IPS-18c (cell line): ENCODE data around the gene NPAS3.

ENCODE experiments used
- H3K4me3 ChIP-seq: 2 replicates; pipeline ENCODE4 v1.7.0; 2013; ENCODE audit warnings: low read depth, mild to moderate bottlenecking, low read length, moderate library complexity; ENCODE audit not compliant: insufficient read depth
- H3K9me3 ChIP-seq: one replicate; pipeline ENCODE4 v1.6.1; 2013; ENCODE audit warnings: mild to moderate bottlenecking, low read length, moderate library complexity; ENCODE audit not compliant: control insufficient read depth, insufficient read depth

Gene NPAS3

DNA sequence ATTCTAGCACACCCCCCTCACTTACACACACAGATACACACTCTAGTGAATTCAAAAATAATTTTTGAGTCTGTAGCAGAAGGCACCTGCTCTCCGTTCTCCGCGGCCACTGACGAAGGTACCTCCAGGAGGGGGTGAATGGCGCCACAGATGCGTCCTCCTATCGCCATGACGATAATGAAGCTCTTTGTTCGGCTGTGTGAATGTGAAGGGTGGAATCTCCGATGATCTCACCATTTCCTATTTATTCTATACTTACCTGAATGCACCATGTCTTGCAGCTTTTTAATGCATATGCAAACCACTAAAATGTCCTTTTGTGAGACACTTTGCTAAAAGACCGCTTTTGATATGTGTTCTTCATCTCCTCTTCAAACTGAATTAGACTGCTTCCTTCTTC lies 849.5 kb downstream of the NPAS3 start:
- H3K9me3 ChIP-seq = peaks cover 2% of the 10 kb centered on the region

DNA sequence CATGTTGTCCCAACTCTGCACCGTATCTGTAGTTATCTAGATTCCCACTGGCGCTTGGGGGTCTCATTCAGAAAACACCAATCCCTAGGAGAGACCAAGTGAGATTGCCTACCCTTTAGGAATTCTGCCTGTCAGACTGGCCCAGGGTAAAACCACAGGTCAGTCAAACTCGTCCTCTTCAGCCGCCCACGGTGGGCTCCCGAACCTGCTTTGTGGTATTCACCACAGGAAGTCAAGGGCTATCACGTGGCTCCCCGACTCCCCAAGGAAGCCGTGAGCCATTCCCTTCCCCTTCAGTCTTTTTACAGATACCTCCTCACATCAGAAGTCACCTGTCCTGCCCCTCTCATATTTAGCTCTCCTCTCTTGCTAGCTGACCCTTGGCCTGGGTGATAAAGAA lies 852.3 kb downstream of the NPAS3 start:
- Histone ChIP-seq H3K9me3 (no peaks in the 10 kb centered on the region), H3K4me3 (no peak overlapping the region)

More for the DNA sequence above, 849.5 kb downstream of the NPAS3 start:
- no peak overlapping the region for H3K4me3 ChIP-seq

DNA sequence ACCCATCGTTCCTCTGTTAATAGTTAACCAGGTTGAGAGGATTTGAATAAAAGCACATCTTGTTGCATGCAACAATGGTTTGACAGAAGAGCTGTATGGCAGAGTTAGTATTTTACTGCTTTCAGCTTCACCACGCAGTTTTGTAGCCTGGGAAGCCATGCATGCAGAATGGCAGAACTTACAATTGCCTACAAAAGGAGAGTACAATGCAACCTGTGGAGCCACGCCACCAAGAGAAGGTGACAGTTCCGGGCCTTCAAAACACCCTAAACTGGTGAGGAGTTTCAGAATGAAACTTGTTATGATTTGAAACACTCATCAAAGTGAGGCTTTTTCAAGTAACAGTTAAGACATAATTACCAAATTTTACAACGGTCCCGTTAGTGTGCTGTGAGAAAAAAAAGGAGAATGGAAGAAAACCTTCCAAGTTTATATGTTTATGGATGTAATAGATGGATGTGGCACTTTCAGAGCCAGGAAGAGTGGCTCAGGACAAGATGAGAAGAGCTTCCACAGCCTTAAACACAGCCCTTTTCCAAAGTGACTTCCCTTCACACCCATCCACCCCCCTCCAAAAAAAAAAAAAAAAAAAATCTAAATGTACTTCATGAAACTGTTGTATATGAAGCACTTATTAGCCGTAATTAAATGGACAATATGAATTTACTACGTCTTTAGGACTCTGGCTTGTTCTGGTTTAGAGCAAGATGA lies 853.5 kb downstream of the NPAS3 start:
- H3K4me3 ChIP-seq = no peak overlapping the region
- H3K9me3 ChIP-seq = no peaks in the 10 kb centered on the region

DNA sequence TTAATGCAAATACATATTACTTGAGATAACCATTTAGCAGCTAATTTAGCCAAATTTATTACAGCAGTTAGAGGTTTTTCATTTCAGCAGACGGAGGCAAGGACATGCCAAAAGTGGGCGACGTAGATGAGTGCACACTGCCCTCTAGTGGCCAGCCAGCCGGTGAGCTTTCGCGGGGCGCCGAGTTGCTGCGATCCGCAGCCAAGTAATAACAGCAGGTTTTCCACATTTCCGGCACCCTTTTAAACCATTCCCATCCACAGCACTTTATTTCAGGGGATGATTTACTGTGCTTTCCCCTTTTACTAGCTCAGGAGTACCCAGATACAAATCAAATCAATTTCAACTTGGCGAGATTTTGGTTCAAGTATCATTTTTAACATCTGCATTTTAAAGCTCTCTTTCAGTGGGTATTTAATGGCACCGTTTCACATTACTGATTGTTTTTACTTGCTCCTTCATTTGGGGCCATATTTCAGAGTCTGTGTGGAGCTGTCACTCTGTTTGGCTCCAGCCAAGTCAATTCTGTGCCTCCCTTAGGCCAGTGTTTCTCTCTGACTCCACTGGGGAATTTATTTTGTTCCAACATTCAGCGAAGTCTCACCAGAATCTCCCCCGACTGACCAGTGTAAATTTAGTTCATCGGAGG lies 854.2 kb downstream of the NPAS3 start:
- Histone ChIP-seq H3K9me3 (no peaks in the 10 kb centered on the region), H3K4me3 (no peak overlapping the region)

DNA sequence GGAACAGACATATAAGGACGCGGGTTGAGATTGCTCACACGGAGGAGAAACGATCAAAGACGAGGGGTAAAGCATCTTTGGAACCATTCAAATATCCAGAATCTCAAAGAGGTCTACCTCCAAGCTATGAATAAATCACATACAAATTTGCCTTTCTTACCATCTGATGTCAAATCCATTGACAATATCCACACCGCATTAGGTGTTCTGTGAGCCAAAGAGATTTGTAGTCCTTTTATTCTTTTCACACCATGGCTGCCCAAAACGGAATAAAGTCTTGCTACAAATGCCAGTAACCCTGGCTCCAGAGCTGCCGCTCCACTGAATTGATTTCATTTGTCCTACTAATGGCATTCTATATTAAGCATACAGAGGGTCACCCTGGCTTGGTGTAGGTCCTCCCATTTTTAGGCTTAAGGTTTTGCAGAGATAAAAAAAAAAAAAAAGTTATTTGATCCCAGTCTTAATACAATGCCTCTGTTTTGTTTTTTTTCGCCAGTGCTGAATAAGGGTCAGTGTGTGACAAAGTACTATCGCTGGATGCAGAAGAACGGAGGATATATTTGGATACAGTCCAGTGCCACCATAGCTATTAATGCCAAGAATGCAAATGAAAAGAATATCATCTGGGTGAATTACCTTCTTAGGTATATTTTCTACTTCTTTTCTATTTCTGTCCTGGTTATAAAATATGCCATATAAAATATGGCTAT lies 854.9 kb downstream of the NPAS3 start:
- no peaks in the 10 kb centered on the region for H3K9me3 ChIP-seq
- H3K4me3 ChIP-seq = no peak overlapping the region

GRCh38 chr14:33794791-33795305 lies 856.2 kb downstream of the NPAS3 start:
- H3K4me3 ChIP-seq = no peak overlapping the region
- no peaks in the 10 kb centered on the region for H3K9me3 ChIP-seq

DNA sequence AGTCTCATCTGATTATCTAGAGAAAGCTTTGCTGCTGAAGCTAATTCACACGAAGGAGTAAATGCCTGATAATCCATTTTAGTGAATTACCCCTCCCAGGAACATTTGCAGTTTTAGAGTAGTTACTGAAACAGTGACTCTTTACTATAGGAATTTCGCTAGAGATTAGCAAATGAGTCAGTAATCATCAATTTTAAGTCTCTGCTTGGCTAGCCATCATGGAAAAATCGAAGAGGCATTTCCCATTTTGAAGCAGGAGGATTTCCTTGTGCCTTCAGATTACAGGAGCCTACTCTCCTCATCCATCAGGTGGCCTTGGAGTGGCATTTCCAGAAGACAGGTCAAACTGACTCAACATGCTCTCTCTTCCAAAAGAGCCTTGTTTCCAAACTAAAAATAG lies 857.7 kb downstream of the NPAS3 start:
- Histone ChIP-seq H3K9me3 (peaks cover 2% of the 10 kb centered on the region), H3K4me3 (no peak overlapping the region)

DNA sequence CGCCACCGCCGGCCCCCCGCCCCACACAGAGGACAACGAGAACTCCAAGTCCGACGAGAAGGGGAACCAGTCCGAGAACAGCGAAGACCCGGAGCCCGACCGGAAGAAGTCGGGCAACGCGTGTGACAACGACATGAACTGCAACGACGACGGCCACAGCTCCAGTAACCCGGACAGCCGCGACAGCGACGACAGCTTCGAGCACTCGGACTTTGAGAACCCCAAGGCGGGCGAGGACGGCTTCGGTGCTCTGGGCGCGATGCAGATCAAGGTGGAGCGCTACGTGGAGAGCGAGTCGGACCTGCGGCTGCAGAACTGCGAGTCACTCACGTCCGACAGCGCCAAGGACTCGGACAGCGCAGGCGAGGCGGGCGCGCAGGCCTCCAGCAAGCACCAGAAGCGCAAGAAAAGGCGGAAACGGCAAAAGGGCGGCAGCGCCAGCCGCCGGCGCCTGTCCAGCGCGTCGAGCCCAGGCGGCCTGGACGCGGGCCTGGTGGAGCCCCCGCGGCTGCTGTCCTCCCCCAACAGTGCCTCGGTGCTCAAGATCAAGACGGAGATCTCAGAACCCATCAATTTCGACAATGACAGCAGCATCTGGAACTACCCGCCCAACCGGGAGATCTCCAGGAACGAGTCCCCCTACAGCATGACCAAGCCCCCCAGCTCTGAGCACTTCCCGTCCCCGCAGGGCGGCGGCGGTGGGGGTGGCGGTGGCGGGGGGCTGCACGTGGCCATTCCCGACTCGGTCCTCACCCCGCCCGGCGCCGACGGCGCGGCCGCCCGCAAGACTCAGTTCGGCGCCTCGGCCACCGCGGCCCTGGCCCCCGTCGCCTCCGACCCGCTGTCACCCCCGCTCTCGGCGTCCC lies 861.3 kb downstream of the NPAS3 start:
- Histone ChIP-seq H3K4me3 (no peak overlapping the region), H3K9me3 (peaks cover 2% of the 10 kb centered on the region)

DNA sequence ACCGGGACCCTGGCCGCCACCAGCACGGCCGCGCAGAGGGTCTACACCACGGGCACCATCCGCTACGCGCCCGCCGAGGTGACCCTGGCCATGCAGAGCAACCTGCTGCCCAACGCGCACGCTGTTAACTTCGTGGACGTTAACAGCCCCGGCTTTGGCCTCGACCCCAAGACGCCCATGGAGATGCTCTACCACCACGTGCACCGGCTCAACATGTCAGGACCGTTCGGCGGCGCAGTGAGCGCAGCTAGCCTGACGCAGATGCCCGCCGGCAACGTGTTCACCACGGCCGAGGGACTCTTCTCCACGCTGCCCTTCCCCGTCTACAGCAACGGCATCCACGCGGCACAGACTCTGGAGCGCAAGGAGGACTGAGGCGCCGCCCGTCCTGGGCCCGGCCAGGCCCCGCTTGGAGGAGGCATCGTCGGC lies 862.1 kb downstream of the NPAS3 start:
- H3K9me3 ChIP-seq = peaks cover 2% of the 10 kb centered on the region
- H3K4me3 ChIP-seq = no peak overlapping the region

- H3K4me3 ChIP-seq = no peak overlapping the region
- H3K9me3 ChIP-seq = peaks cover 2% of the 10 kb centered on the region
These were observed 864.1 kb downstream of the NPAS3 start for GRCh38 chr14:33802737-33803136.

- no peak overlapping the region for H3K4me3 ChIP-seq
- H3K9me3 ChIP-seq = peaks cover 1% of the 10 kb centered on the region
These were observed 866.9 kb downstream of the NPAS3 start for GRCh38 chr14:33805593-33805992.

GRCh38 chr14:33806905-33807304 lies 868.2 kb downstream of the NPAS3 start:
- Histone ChIP-seq H3K4me3 (no peak overlapping the region), H3K9me3 (no peaks in the 10 kb centered on the region)

DNA sequence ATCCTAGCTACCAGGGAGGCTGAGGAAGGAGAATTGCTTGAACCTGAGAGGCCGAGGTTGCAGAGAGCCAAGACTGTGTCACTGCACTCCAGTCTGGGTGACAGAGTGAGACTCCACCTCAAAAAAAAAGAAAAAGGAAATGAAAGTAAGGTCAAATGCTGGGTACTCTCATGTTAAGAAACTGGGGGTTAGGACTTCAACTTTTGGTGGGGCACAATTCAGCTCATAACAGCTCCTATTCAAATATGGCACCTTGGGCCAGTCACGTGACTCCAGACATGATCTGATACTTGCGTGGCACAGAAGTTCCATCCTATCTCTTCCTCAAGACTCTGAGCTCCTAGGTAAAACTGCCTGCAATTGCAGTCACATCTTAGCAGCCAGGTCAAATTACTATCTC lies 869.5 kb downstream of the NPAS3 start:
- H3K9me3 ChIP-seq = no peaks in the 10 kb centered on the region
- no peak overlapping the region for H3K4me3 ChIP-seq

GRCh38 chr14:33809396-33809981 lies 870.8 kb downstream of the NPAS3 start:
- H3K4me3 ChIP-seq = no peak overlapping the region
- no peaks in the 10 kb centered on the region for H3K9me3 ChIP-seq

- no peak overlapping the region for H3K4me3 ChIP-seq
- H3K9me3 ChIP-seq = no peaks in the 10 kb centered on the region
These were observed 871.6 kb downstream of the NPAS3 start for GRCh38 chr14:33810308-33810707.

GRCh38 chr14:33811721-33812120 lies 873.0 kb downstream of the NPAS3 start:
- no peak overlapping the region for H3K4me3 ChIP-seq
- no peaks in the 10 kb centered on the region for H3K9me3 ChIP-seq

GRCh38 chr14:33812181-33812580 lies 873.5 kb downstream of the NPAS3 start:
- no peaks in the 10 kb centered on the region for H3K9me3 ChIP-seq
- no peak overlapping the region for H3K4me3 ChIP-seq
